HFF-Myc (cell line): ENCODE results near the gene GPRC5D.

Experiments
- DNase-seq: peaks from one replicate; pipeline ENCODE4 v3.0.0-alpha.2; 2011; ENCODE audit warnings: low read depth; ENCODE audit errors: extremely low read depth
- H3K4me3 ChIP-seq: replicated peaks from 2 replicates; pipeline ENCODE4 v1.5.1; 2011; ENCODE audit warnings: low read depth, mild to moderate bottlenecking, control low read depth, low read length
- TF ChIP-seq, protein P1 (sequence below): IDR thresholded peaks from 2 replicates; pipeline ENCODE4 v1.5.1; 2012; ENCODE audit warnings: mild to moderate bottlenecking, low read depth, low read length, control low read depth; ENCODE audit errors: missing control alignments

Gene GPRC5D

GRCh38 chr12:12943586-12944260 is 8.2 kb downstream of the GPRC5D start:
- DNase-seq = no peak
- no peak overlapping the region for H3K4me3 ChIP-seq
- TF ChIP-seq, protein P1, sequence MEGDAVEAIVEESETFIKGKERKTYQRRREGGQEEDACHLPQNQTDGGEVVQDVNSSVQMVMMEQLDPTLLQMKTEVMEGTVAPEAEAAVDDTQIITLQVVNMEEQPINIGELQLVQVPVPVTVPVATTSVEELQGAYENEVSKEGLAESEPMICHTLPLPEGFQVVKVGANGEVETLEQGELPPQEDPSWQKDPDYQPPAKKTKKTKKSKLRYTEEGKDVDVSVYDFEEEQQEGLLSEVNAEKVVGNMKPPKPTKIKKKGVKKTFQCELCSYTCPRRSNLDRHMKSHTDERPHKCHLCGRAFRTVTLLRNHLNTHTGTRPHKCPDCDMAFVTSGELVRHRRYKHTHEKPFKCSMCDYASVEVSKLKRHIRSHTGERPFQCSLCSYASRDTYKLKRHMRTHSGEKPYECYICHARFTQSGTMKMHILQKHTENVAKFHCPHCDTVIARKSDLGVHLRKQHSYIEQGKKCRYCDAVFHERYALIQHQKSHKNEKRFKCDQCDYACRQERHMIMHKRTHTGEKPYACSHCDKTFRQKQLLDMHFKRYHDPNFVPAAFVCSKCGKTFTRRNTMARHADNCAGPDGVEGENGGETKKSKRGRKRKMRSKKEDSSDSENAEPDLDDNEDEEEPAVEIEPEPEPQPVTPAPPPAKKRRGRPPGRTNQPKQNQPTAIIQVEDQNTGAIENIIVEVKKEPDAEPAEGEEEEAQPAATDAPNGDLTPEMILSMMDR = no peak

GRCh38 chr12:12941450-12942350 is 10.3 kb downstream of the GPRC5D start:
- TF ChIP-seq, protein P1 = no peak
- no peak overlapping the region for H3K4me3 ChIP-seq
- DNase-seq = no peak

DNA sequence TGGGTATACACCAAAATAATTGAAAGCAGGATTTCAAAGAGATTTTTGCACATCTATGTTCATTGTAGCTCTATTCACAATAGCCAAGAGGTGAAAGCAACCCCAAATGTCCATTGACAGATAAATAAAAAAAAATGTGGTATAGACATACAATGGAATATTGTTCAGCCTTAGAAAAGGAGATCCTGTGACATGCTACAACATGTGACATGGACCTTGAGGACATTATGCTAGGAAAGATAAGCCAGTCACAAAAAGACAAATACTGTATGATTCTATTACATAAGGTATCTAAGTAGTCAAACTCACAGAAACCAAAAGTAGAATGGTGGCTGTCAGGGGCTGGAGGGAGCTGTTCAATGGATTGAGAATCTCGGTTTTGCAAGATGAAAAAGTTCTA is 12.1 kb downstream of the GPRC5D start:
- DNase-seq = no peak
- H3K4me3 ChIP-seq = no peak overlapping the region
- TF ChIP-seq, protein P1 = no peak

- H3K4me3 ChIP-seq = no peak overlapping the region
- DNase-seq = no peak
- TF ChIP-seq, protein P1 = no peak
Observed at GRCh38 chr12:12938541-12938940, 13.4 kb downstream of the GPRC5D start.

DNA sequence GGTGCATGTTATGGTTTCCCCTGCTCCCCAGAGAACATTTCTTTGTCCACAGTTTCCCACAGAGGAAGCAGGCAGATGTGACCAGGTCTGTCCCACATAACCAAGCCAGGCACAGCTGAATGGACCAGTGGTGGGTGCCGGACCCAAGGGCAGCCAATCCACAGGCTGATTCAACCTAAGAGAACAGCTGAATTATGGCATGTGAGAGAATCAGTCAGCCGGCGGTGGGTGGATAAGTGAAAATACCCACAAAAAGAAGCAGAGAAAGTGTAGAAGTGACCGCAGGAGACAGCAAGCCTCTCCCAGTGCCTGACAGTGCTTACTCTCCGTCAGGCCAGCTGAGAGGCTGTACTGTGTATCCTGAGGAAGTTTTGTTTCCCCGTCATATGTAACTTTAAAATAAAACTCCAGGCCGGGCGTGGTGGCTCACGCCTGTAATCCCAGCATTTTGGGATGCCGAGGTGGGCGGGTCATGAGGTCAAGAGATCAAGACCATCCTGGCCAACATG is 14.9 kb downstream of the GPRC5D start:
- TF ChIP-seq, protein P1 = no peak
- H3K4me3 ChIP-seq = no peak overlapping the region
- no peak for DNase-seq

- H3K4me3 ChIP-seq = no peak overlapping the region
- TF ChIP-seq, protein P1 = no peak
- no peak for DNase-seq
Observed at GRCh38 chr12:12934556-12934955, 17.4 kb downstream of the GPRC5D start.
